ENCODE results near the gene GALNT10. TPM values are rescaled to one million over a fixed set of nuclear protein-coding genes. Genes with fewer than 3 reads are reported as not detected.
A peak's percentile ranks its signal among the peaks of the same experiment; 100 is the strongest.

The GALNT10 gene
- total RNA-seq, 1 experiment from 2014 or later: 22.9 TPM

DNA sequence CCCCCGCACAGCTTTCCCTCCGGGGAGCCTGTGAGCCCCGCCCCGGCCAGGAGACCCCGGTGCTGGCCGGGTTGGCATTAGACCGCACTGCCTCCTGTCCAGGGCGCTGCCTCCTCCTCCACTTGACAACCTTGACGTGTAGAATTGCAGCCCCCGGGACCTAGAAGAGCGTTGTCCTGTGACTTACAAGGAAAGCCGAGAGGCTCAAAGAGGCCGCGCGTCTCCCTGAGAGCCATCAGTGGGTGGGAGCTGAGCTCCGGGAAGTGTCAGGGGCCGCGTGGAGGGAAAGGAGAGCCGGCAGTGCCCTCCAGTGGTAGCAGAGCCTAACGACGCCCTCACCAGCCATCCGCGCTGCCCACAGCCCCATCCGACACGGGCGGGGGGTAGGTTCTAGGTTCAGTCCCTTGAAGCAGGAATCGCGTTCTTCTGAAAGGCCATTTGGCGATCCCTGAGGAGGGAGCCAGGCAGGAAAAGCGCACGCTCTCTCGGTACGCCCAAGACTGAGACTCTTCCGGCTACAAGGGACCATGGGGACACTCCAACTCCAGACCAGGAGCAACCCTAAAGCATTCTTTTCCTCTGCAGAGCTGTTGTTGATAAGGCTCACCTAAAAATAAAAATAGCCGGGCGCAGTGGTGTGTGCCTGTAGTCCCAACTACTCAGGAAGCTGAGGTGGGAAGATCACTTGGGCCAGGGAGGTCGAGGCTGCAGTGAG lies 214.7 kb downstream of the GALNT10 start:
- H3K4me1 Mint-ChIP-seq: peaks cover 13% of the 10 kb centered on the region
- H3K27ac Mint-ChIP-seq: no peak overlapping the region
- ChIA-PET CTCF (interaction anchor here (0.6 to 3.8 kb wide), 43 partner anchors 9 to 865 kb away, joined by 3 to 72 read pairs (median 4); partner anchors contain the start of genes FAM114A2, GALNT10, HAND1 and MFAP3), POLR2A (no interaction called here)
- H3K36me3 Mint-ChIP-seq: no peaks in the 10 kb centered on the region
- ATAC-seq (peak; percentile 93), DNase-seq (ENCODE audit: low spot score) (peak; percentile 86)
- no peaks in the 10 kb centered on the region; the same call in 1 of the 2 replicates for H3K27me3 Mint-ChIP-seq (ENCODE audit: low read depth)
- no peaks in the 10 kb centered on the region for H3K9me3 Mint-ChIP-seq
- H3K4me3 Mint-ChIP-seq: peak overlapping the region; percentile 57
- TF ChIP-seq GRHL2 (CRISPR knock-in tag; IDR thresholded peaks at IDR 0.05; ENCODE audit: insufficient replicate concordance, severe bottlenecking) (no peak), SP1 (CRISPR knock-in tag; conservative IDR thresholded peaks at IDR 0.05) (no peak), TCF7 (CRISPR knock-in tag; IDR thresholded peaks at IDR 0.05; ENCODE audit: low read depth) (no peak), ATF1 (CRISPR knock-in tag; IDR thresholded peaks at IDR 0.05) (no peak), SMAD4 (CRISPR knock-in tag; IDR thresholded peaks at IDR 0.05) (no peak), FOXP1 (CRISPR knock-in tag; IDR thresholded peaks at IDR 0.05; ENCODE audit: borderline replicate concordance) (peak; percentile 21; the same call in 1 of the 2 replicates), GABPB1 (CRISPR knock-in tag; IDR thresholded peaks at IDR 0.05) (no peak), JUN (CRISPR knock-in tag; IDR thresholded peaks at IDR 0.05) (no peak), TEAD1 (CRISPR knock-in tag; IDR thresholded peaks at IDR 0.05) (peak; percentile 70; the same call in 1 of the 2 replicates), NFYB (CRISPR knock-in tag; conservative IDR thresholded peaks at IDR 0.05; ENCODE audit: low read depth) (no peak), CREM (CRISPR knock-in tag; IDR thresholded peaks at IDR 0.05) (0 out of 2 replicates have a peak, but pooled peaks have one; percentile 28), NR2C2 (CRISPR knock-in tag; IDR thresholded peaks at IDR 0.05) (no peak), ZNF416 (CRISPR knock-in tag; IDR thresholded peaks at IDR 0.05) (no peak), IRF2 (CRISPR knock-in tag; IDR thresholded peaks at IDR 0.05; ENCODE audit: borderline replicate concordance, low read depth) (no peak), ZNF423 (CRISPR knock-in tag; IDR thresholded peaks at IDR 0.05) (peak; percentile 77), ZNF232 (CRISPR knock-in tag; IDR thresholded peaks at IDR 0.05) (no peak)
- TF ChIP-seq, protein P1, sequence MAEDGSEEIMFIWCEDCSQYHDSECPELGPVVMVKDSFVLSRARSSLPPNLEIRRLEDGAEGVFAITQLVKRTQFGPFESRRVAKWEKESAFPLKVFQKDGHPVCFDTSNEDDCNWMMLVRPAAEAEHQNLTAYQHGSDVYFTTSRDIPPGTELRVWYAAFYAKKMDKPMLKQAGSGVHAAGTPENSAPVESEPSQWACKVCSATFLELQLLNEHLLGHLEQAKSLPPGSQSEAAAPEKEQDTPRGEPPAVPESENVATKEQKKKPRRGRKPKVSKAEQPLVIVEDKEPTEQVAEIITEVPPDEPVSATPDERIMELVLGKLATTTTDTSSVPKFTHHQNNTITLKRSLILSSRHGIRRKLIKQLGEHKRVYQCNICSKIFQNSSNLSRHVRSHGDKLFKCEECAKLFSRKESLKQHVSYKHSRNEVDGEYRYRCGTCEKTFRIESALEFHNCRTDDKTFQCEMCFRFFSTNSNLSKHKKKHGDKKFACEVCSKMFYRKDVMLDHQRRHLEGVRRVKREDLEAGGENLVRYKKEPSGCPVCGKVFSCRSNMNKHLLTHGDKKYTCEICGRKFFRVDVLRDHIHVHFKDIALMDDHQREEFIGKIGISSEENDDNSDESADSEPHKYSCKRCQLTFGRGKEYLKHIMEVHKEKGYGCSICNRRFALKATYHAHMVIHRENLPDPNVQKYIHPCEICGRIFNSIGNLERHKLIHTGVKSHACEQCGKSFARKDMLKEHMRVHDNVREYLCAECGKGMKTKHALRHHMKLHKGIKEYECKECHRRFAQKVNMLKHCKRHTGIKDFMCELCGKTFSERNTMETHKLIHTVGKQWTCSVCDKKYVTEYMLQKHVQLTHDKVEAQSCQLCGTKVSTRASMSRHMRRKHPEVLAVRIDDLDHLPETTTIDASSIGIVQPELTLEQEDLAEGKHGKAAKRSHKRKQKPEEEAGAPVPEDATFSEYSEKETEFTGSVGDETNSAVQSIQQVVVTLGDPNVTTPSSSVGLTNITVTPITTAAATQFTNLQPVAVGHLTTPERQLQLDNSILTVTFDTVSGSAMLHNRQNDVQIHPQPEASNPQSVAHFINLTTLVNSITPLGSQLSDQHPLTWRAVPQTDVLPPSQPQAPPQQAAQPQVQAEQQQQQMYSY (CRISPR knock-in tag; IDR thresholded peaks at IDR 0.05): no peak
- TF ChIP-seq, protein P2, sequence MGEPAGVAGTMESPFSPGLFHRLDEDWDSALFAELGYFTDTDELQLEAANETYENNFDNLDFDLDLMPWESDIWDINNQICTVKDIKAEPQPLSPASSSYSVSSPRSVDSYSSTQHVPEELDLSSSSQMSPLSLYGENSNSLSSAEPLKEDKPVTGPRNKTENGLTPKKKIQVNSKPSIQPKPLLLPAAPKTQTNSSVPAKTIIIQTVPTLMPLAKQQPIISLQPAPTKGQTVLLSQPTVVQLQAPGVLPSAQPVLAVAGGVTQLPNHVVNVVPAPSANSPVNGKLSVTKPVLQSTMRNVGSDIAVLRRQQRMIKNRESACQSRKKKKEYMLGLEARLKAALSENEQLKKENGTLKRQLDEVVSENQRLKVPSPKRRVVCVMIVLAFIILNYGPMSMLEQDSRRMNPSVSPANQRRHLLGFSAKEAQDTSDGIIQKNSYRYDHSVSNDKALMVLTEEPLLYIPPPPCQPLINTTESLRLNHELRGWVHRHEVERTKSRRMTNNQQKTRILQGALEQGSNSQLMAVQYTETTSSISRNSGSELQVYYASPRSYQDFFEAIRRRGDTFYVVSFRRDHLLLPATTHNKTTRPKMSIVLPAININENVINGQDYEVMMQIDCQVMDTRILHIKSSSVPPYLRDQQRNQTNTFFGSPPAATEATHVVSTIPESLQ (CRISPR knock-in tag; IDR thresholded peaks at IDR 0.05): no peak
- TF ChIP-seq, protein P3, sequence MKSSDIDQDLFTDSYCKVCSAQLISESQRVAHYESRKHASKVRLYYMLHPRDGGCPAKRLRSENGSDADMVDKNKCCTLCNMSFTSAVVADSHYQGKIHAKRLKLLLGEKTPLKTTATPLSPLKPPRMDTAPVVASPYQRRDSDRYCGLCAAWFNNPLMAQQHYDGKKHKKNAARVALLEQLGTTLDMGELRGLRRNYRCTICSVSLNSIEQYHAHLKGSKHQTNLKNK (CRISPR knock-in tag; IDR thresholded peaks at IDR 0.05): no peak
- TF ChIP-seq, protein P4, sequence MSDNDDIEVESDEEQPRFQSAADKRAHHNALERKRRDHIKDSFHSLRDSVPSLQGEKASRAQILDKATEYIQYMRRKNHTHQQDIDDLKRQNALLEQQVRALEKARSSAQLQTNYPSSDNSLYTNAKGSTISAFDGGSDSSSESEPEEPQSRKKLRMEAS (CRISPR knock-in tag; IDR thresholded peaks at IDR 0.05): peak; percentile 65; the same call in 1 of the 2 replicates
- TF ChIP-seq, protein P5, sequence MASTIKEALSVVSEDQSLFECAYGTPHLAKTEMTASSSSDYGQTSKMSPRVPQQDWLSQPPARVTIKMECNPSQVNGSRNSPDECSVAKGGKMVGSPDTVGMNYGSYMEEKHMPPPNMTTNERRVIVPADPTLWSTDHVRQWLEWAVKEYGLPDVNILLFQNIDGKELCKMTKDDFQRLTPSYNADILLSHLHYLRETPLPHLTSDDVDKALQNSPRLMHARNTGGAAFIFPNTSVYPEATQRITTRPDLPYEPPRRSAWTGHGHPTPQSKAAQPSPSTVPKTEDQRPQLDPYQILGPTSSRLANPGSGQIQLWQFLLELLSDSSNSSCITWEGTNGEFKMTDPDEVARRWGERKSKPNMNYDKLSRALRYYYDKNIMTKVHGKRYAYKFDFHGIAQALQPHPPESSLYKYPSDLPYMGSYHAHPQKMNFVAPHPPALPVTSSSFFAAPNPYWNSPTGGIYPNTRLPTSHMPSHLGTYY (CRISPR knock-in tag; IDR thresholded peaks at IDR 0.05): no peak
- TF ChIP-seq, protein P6, sequence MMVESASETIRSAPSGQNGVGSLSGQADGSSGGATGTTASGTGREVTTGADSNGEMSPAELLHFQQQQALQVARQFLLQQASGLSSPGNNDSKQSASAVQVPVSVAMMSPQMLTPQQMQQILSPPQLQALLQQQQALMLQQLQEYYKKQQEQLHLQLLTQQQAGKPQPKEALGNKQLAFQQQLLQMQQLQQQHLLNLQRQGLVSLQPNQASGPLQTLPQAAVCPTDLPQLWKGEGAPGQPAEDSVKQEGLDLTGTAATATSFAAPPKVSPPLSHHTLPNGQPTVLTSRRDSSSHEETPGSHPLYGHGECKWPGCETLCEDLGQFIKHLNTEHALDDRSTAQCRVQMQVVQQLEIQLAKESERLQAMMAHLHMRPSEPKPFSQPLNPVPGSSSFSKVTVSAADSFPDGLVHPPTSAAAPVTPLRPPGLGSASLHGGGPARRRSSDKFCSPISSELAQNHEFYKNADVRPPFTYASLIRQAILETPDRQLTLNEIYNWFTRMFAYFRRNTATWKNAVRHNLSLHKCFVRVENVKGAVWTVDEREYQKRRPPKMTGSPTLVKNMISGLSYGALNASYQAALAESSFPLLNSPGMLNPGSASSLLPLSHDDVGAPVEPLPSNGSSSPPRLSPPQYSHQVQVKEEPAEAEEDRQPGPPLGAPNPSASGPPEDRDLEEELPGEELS (CRISPR knock-in tag; IDR thresholded peaks at IDR 0.05): no peak
- TF ChIP-seq, protein P7, sequence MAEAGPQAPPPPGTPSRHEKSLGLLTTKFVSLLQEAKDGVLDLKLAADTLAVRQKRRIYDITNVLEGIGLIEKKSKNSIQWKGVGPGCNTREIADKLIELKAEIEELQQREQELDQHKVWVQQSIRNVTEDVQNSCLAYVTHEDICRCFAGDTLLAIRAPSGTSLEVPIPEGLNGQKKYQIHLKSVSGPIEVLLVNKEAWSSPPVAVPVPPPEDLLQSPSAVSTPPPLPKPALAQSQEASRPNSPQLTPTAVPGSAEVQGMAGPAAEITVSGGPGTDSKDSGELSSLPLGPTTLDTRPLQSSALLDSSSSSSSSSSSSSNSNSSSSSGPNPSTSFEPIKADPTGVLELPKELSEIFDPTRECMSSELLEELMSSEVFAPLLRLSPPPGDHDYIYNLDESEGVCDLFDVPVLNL (CRISPR knock-in tag; IDR thresholded peaks at IDR 0.05; ENCODE audit: borderline replicate concordance, low read depth): no peak
- TF ChIP-seq, protein P8, sequence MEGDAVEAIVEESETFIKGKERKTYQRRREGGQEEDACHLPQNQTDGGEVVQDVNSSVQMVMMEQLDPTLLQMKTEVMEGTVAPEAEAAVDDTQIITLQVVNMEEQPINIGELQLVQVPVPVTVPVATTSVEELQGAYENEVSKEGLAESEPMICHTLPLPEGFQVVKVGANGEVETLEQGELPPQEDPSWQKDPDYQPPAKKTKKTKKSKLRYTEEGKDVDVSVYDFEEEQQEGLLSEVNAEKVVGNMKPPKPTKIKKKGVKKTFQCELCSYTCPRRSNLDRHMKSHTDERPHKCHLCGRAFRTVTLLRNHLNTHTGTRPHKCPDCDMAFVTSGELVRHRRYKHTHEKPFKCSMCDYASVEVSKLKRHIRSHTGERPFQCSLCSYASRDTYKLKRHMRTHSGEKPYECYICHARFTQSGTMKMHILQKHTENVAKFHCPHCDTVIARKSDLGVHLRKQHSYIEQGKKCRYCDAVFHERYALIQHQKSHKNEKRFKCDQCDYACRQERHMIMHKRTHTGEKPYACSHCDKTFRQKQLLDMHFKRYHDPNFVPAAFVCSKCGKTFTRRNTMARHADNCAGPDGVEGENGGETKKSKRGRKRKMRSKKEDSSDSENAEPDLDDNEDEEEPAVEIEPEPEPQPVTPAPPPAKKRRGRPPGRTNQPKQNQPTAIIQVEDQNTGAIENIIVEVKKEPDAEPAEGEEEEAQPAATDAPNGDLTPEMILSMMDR (IDR thresholded peaks at IDR 0.05): peak; percentile 86

Data from WTC11 (cell line).